BJ (cell line): Measurements from ENCODE around the gene HS6ST2. TPM values are rescaled to one million over a fixed set of nuclear protein-coding genes. Genes with fewer than 3 reads are reported as not detected.
"Not testable (repeated sequence)": the region's sequence is repeated elsewhere in the genome, so short reads cannot be mapped to it uniquely, and the experiment has no call there.

Experiments
- CTCF ChIA-PET: fragments of 350-600 bp; formaldehyde crosslinking; extraction: SDS; loops from one replicate; lab custom pipeline; 2021; ENCODE audit warnings: antibody characterized with exemption, inconsistent platforms; lab: Yijun Ruan, JAX
- POLR2A ChIA-PET: fragments of 300-600 bp; sonication (Branson Sonifier 250); formaldehyde crosslinking; extraction: SDS; loops from one replicate; lab custom pipeline; 2021; ENCODE audit warnings: antibody characterized with exemption; lab: Charles Lee
- DNase-seq: peaks from one replicate; pipeline ENCODE4 v3.0.0-alpha.2; 2011; ENCODE audit warnings: low read depth
- H3K27me3 ChIP-seq: 2 replicates; pipeline ENCODE4 v1.6.0; 2011; ENCODE audit warnings: low read length; ENCODE audit not compliant: control insufficient read depth, insufficient read depth
- H3K36me3 ChIP-seq: 2 replicates; pipeline ENCODE4 v1.5.1; 2011; ENCODE audit warnings: low read length; ENCODE audit not compliant: control insufficient read depth, insufficient read depth
- H3K4me3 ChIP-seq: 2 replicates; pipeline ENCODE4 v1.5.1; 2011; ENCODE audit warnings: low read depth, mild to moderate bottlenecking, control low read depth, low read length
- polyA plus RNA-seq: library from polyadenylated mRNA; depleted of rRNA; stranded (reverse); fragments of >200 nt; gene quantifications from 2 replicates; pipeline ENCODE4 v1.2.3, GENCODE V29; 2011
- TF ChIP-seq, protein P1 (sequence below): IDR thresholded peaks from 2 replicates; pipeline ENCODE4 v1.5.1; 2011; ENCODE audit warnings: low read depth, mild to moderate bottlenecking, control low read depth, inconsistent platforms, low read length, moderate library complexity; ENCODE audit not compliant: insufficient read depth

Gene HS6ST2
- polyA plus RNA-seq, 1 experiment: not detected

DNA sequence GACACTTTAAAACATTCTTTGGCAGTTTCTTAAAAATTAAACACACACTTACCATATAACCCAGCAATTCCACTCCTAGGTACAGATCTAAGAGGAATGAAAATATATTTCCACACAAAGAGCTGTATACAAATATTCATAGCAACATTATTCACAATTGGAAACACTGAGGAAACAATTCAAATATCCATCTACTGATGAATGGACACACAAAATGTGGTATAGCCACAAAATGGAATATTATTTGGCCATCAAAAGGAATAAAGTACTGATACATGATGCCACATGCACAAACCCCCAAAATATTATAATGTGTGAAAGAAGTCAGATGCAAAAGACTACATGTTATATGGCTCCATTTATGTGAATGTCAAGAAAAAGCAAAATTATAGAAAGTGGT is 70.9 kb downstream of the HS6ST2 start:
- Histone ChIP-seq H3K27me3 (no peaks in the 10 kb centered on the region), H3K4me3 (no peak overlapping the region), H3K36me3 (no peaks in the 10 kb centered on the region)
- DNase-seq: no peak
- ChIA-PET CTCF (interaction anchor here (0.7 kb wide), 1 partner anchor 190 kb away, joined by 5 read pairs; no protein-coding TSS in a partner anchor), POLR2A (no interaction called here)
- TF ChIP-seq, protein P1, sequence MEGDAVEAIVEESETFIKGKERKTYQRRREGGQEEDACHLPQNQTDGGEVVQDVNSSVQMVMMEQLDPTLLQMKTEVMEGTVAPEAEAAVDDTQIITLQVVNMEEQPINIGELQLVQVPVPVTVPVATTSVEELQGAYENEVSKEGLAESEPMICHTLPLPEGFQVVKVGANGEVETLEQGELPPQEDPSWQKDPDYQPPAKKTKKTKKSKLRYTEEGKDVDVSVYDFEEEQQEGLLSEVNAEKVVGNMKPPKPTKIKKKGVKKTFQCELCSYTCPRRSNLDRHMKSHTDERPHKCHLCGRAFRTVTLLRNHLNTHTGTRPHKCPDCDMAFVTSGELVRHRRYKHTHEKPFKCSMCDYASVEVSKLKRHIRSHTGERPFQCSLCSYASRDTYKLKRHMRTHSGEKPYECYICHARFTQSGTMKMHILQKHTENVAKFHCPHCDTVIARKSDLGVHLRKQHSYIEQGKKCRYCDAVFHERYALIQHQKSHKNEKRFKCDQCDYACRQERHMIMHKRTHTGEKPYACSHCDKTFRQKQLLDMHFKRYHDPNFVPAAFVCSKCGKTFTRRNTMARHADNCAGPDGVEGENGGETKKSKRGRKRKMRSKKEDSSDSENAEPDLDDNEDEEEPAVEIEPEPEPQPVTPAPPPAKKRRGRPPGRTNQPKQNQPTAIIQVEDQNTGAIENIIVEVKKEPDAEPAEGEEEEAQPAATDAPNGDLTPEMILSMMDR: no peak

DNA sequence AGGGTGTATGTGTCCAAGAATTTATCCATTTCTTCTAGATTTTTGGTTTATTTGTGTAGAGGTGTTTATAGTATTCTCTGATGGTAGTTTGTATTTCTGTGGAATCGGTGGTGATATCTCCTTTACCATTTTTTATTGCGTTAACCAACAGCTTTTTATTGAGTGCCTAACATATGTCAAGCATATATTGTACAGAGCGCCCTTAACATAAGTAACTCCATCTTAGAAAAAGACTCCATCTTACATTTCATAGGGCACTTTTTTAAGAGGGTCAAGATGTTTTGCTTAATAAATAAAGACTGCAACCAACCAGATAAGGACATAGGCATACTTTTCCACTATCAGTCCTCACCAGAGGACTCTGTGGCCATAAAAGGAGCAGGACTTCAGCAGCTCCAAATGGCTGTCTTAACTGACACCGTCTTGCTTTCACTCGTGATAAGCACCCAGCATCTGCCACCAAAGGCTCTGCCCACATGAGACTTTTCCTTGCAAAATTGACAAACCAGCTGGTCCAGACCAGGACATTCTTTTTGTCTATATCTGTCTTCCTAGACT is 75.0 kb downstream of the HS6ST2 start:
- no peak overlapping the region for H3K4me3 ChIP-seq
- no peaks in the 10 kb centered on the region for H3K36me3 ChIP-seq
- ChIA-PET POLR2A (no interaction called here), CTCF (no interaction called here)
- TF ChIP-seq, protein P1: no peak
- DNase-seq: no peak
- H3K27me3 ChIP-seq: no peaks in the 10 kb centered on the region

DNA sequence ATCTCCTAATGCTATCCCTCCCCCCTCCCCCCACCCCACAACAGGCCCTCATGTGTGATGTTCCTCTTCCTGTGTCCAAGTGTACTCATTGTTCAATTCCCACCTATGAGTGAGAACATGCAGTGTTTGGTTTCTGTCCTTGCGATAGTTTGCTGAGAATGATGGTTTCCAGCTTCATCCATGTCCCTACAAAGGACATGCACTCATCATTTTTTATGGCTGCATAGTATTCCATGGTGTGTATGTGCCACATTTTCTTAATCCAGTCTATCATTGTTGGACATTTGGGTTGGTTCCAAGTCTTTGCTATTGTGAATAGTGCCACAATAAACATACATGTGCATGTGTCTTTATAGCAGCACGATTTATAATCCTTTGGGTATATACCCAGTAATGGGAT is 77.7 kb downstream of the HS6ST2 start:
- POLR2A ChIA-PET, H3K4me3 ChIP-seq, H3K36me3 ChIP-seq, H3K27me3 ChIP-seq, DNase-seq, CTCF ChIA-PET: not testable (repeated sequence)

DNA sequence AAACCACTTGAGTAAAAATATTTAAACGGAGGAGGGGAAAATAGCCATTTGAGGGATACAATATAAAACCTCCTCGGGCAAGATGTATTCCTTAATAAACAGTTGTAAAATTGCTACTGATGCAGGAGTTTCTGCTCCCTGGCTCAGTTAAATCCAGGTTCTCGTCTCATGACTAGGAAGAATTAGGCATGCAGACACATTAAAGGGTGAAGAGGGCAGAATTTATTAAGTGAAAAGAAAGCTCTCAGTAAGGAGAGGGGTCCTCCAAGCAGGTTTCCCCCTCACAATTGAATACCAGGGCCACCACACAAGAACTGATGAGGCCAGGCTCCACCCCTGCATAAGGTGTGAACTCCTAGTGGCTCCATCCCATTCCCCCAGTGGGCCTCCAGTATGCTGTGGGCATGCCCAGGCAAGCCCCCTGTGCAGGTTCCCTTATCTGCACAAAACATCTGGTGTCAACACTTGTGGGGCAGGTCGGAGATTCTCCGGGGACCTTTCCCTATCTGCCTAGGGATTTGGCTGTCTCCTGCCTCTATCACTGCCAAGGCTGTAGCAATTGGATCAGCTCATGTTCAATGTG is 80.4 kb downstream of the HS6ST2 start:
- no peak overlapping the region for H3K4me3 ChIP-seq
- POLR2A ChIA-PET: no interaction called here

DNA sequence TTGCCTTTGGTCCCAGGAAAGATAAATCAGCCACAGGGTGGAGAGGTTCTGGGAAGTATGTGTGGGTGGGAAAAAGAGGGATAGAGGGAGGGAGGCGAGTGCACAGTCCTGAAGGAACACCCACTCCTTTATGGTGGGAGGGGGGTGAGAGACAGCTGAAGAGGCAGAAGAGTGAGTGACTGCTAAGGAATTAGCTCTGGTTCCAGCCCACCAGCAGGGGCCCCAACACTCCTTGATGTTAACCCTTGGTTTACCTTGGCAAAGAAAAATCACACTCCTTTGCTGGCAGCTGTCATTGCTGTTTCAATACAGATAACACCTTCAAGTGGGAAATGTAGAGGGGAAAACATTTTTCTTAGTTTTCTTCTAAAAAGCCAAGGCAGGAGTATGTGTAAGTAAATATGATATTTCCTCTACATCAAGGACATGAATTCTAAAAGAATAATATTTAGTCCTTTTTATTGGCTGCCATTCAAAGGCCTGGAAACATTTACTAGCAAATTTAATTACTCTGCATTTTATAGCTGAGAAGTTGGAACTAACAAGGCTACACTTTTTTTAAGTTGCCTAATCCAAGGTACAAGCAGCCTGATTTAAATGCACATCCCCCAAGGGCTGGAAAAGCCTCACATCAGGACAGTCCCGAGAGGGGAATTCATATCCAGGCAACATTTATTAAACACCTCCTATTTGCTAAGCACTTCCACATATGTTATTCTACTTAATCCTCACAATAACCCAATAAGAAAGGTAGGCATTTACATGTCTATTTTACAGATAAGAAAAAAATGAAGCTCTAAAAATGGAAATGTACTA is 81.7 kb downstream of the HS6ST2 start:
- ChIA-PET POLR2A (no interaction called here), CTCF (no interaction called here)
- no peak for DNase-seq
- no peak overlapping the region for H3K4me3 ChIP-seq
- TF ChIP-seq, protein P1: no peak
- H3K36me3 ChIP-seq: no peaks in the 10 kb centered on the region
- no peaks in the 10 kb centered on the region for H3K27me3 ChIP-seq

More for the DNA sequence above, 80.4 kb downstream of the HS6ST2 start:
- DNase-seq: no peak
- TF ChIP-seq, protein P1: no peak
- H3K36me3 ChIP-seq: no peaks in the 10 kb centered on the region
- CTCF ChIA-PET: interaction anchor here (1.1 kb wide), 1 partner anchor 62 kb away, joined by 3 read pairs; no protein-coding TSS in a partner anchor
- no peaks in the 10 kb centered on the region for H3K27me3 ChIP-seq
